ENCODE measurements around the gene AK9. TPM values are rescaled to one million over a fixed set of nuclear protein-coding genes. Genes with fewer than 3 reads are reported as not detected.

The AK9 gene
- total RNA-seq, 1 experiment from 2014 or later = 2.3 TPM

DNA sequence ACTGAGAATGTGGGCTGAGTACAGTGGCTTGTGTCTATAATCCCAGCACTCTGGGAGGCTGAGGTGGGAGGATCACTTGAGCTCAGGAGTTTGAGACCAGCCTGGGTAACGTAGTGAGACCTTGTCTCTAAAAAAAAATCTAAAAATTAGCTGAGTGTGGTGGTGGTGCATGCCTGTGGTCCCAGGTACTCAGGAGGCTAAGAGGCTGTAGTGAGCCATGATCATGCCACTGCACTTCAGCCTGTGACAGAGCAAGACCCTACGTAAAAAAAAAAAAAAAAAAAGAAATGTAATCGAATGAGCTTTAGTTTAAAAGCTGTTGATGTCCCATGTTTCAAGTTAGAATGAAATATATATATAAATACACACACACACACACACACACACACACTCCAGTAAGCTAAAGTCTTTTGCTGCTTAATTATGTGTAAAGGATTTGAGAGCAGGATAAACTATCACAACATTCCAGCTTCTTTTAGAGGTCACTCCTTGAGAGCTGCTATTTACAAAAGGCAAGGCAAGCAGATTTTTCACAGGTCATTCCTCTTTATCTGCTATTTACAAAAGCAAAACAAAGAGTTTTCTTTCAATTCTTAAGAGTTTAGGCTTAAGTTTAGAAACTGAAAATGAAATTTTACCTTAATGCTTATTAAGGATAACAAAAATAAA, 230.7 kb downstream of the AK9 start:
- Histone ChIP-seq H3K27me3 (ENCODE audit: control insufficient read depth, insufficient read depth, low read length) (no peaks in the 10 kb centered on the region), H3K4me3 (ENCODE audit: low read depth in 2 of 2, low read length in 2 of 2) (no peak overlapping the region), H3K36me3 (ENCODE audit: control insufficient read depth, insufficient read depth, low read length) (peaks cover 21% of the 10 kb centered on the region), H3K9me3 (ENCODE audit: control insufficient read depth, insufficient read depth, low read depth, low read length) (no peaks in the 10 kb centered on the region), H3K27ac (ENCODE audit: low read length) (no peak overlapping the region), H3K4me1 (ENCODE audit: control insufficient read depth, insufficient read depth, low read length) (peaks cover 16% of the 10 kb centered on the region)
- no TSS peak for BruUV-seq (replicated peaks)
- in situ Hi-C loops (cut with HindIII; ENCODE audit: low pct_unique_long_range_greater_than_20kb, low sequenced_read_pairs) = no loop called here
- no peak for ATAC-seq
- TF ChIP-seq POLR2AphosphoS5 (IDR thresholded peaks at IDR 0.05; ENCODE audit: low read depth, low read length) = no peak
- CTCF ChIA-PET = interaction anchor here (0.6 to 1.2 kb wide), 4 partner anchors 12 to 930 kb away, joined by 4 to 7 read pairs (median 5); no protein-coding TSS in a partner anchor
- DNase-seq (ENCODE audit: low read depth, low spot score) = no peak
- POLR2A ChIA-PET = interaction anchor here (0.6 to 0.8 kb wide), 4 partner anchors 9 to 479 kb away, joined by 3 to 5 read pairs (median 4); no protein-coding TSS in a partner anchor
- intact Hi-C loops (cut with micrococcal nuclease; ENCODE audit: unreplicated experiment) = no loop called here

DNA sequence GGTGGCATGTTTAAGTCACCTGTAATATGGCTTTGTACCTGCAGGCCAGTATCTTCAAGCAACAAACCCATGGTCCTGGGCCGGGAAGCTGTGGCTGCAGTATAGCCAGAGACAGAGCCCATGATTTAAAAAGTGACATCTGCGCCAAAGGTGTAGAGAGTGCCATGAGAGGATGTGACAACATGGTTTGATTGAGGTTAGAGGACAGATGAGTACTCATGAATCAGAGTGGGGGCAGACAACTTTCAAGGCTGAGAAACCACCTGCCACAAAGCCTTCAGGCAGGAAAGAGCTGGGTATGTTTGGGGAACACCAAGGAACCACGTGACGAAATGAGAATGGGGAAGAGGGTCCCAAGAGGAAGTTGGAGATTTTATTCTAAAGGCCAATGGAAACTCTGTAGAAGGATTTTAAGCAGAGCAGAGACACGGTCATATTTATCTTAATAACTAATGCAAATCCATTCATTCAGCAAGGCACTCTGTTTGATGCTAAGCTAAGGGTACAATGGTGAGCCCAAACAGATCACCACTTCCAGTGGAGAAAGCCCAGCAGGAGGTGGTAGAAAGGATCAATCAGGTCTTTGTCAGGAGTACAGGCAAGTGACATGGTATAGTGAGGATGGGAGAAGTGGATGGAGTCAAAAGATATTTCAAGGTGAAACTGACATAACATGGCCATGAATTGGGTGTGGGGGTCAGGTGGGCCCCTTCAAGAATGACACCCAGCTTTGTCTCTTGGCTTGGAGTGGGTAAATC, 232.0 kb downstream of the AK9 start:
- Histone ChIP-seq H3K27me3 (ENCODE audit: control insufficient read depth, insufficient read depth, low read length) (no peaks in the 10 kb centered on the region), H3K36me3 (ENCODE audit: control insufficient read depth, insufficient read depth, low read length) (peaks cover 9% of the 10 kb centered on the region), H3K4me1 (ENCODE audit: control insufficient read depth, insufficient read depth, low read length) (peaks cover 22% of the 10 kb centered on the region), H3K9me3 (ENCODE audit: control insufficient read depth, insufficient read depth, low read depth, low read length) (no peaks in the 10 kb centered on the region), H3K4me3 (ENCODE audit: low read depth in 2 of 2, low read length in 2 of 2) (no peak overlapping the region), H3K27ac (ENCODE audit: low read length) (no peak overlapping the region)
- in situ Hi-C loops (cut with HindIII; ENCODE audit: low pct_unique_long_range_greater_than_20kb, low sequenced_read_pairs) = no loop called here
- TF ChIP-seq POLR2AphosphoS5 (IDR thresholded peaks at IDR 0.05; ENCODE audit: low read depth, low read length) (no peak), SIN3A (IDR thresholded peaks at IDR 0.05; ENCODE audit: borderline replicate concordance, insufficient read depth, low read depth, low read length) (no peak), TCF7L2 (IDR thresholded peaks at IDR 0.05; ENCODE audit: low read depth, low read length) (no peak)
- TF ChIP-seq, protein P1, sequence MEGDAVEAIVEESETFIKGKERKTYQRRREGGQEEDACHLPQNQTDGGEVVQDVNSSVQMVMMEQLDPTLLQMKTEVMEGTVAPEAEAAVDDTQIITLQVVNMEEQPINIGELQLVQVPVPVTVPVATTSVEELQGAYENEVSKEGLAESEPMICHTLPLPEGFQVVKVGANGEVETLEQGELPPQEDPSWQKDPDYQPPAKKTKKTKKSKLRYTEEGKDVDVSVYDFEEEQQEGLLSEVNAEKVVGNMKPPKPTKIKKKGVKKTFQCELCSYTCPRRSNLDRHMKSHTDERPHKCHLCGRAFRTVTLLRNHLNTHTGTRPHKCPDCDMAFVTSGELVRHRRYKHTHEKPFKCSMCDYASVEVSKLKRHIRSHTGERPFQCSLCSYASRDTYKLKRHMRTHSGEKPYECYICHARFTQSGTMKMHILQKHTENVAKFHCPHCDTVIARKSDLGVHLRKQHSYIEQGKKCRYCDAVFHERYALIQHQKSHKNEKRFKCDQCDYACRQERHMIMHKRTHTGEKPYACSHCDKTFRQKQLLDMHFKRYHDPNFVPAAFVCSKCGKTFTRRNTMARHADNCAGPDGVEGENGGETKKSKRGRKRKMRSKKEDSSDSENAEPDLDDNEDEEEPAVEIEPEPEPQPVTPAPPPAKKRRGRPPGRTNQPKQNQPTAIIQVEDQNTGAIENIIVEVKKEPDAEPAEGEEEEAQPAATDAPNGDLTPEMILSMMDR (IDR thresholded peaks at IDR 0.05) = no peak
- TF ChIP-seq, protein P2, sequence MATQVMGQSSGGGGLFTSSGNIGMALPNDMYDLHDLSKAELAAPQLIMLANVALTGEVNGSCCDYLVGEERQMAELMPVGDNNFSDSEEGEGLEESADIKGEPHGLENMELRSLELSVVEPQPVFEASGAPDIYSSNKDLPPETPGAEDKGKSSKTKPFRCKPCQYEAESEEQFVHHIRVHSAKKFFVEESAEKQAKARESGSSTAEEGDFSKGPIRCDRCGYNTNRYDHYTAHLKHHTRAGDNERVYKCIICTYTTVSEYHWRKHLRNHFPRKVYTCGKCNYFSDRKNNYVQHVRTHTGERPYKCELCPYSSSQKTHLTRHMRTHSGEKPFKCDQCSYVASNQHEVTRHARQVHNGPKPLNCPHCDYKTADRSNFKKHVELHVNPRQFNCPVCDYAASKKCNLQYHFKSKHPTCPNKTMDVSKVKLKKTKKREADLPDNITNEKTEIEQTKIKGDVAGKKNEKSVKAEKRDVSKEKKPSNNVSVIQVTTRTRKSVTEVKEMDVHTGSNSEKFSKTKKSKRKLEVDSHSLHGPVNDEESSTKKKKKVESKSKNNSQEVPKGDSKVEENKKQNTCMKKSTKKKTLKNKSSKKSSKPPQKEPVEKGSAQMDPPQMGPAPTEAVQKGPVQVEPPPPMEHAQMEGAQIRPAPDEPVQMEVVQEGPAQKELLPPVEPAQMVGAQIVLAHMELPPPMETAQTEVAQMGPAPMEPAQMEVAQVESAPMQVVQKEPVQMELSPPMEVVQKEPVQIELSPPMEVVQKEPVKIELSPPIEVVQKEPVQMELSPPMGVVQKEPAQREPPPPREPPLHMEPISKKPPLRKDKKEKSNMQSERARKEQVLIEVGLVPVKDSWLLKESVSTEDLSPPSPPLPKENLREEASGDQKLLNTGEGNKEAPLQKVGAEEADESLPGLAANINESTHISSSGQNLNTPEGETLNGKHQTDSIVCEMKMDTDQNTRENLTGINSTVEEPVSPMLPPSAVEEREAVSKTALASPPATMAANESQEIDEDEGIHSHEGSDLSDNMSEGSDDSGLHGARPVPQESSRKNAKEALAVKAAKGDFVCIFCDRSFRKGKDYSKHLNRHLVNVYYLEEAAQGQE (IDR thresholded peaks at IDR 0.05; ENCODE audit: insufficient read depth in 1 of 2, low read depth in 2 of 2, low read length in 1 of 2) = no peak
- no TSS peak for BruUV-seq (replicated peaks)
- ChIA-PET CTCF (no interaction called here), POLR2A (no interaction called here)
- DNase-seq (ENCODE audit: low read depth, low spot score) (no peak), ATAC-seq (no peak)
- intact Hi-C loops (cut with micrococcal nuclease; ENCODE audit: unreplicated experiment) = no loop called here
